ENCODE data around the gene FAM47E.

GRCh38 chr4:76238701-76239100 lies 12.8 kb upstream of the FAM47E start:
- TF ChIP-seq, protein P1, sequence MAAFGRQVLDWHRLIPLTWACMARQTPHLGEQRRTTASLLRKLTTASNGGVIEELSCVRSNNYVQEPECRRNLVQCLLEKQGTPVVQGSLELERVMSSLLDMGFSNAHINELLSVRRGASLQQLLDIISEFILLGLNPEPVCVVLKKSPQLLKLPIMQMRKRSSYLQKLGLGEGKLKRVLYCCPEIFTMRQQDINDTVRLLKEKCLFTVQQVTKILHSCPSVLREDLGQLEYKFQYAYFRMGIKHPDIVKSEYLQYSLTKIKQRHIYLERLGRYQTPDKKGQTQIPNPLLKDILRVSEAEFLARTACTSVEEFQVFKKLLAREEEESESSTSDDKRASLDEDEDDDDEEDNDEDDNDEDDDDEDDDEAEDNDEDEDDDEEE (CRISPR knock-in tag; IDR thresholded peaks at IDR 0.05), result no peak
- TF ChIP-seq RBM39 (IDR thresholded peaks at IDR 0.05; ENCODE audit: low read depth, low read length, poor library complexity, severe bottlenecking) (no peak), YY1 (IDR thresholded peaks at IDR 0.05; ENCODE audit: insufficient read depth, insufficient replicate concordance, low read depth, low read length) (no peak), KDM1A (CRISPR knock-in tag; IDR thresholded peaks at IDR 0.05) (no peak), FOXK2 (IDR thresholded peaks at IDR 0.05) (no peak), ZNF766 (CRISPR knock-in tag; IDR thresholded peaks at IDR 0.05; ENCODE audit: borderline replicate concordance) (no peak), POLR2AphosphoS5 (IDR thresholded peaks at IDR 0.05; ENCODE audit: low read depth, low read length) (no peak), ZBTB33 (CRISPR knock-in tag; IDR thresholded peaks at IDR 0.05) (no peak), POLR2AphosphoS2 (IDR thresholded peaks at IDR 0.05; ENCODE audit: low read depth, low read length) (no peak), SIN3A (IDR thresholded peaks at IDR 0.05; ENCODE audit: borderline replicate concordance, low read depth, low read length) (no peak), CCAR2 (optimal IDR thresholded peaks at IDR 0.05; ENCODE audit: low read depth, low read length) (no peak), ZNF224 (CRISPR knock-in tag; IDR thresholded peaks at IDR 0.05) (no peak), MAZ (IDR thresholded peaks at IDR 0.05; ENCODE audit: borderline replicate concordance, low read depth, low read length) (no peak), MAZ (CRISPR knock-in tag; IDR thresholded peaks at IDR 0.05; ENCODE audit: low read depth) (no peak)
- TF ChIP-seq, protein P2, sequence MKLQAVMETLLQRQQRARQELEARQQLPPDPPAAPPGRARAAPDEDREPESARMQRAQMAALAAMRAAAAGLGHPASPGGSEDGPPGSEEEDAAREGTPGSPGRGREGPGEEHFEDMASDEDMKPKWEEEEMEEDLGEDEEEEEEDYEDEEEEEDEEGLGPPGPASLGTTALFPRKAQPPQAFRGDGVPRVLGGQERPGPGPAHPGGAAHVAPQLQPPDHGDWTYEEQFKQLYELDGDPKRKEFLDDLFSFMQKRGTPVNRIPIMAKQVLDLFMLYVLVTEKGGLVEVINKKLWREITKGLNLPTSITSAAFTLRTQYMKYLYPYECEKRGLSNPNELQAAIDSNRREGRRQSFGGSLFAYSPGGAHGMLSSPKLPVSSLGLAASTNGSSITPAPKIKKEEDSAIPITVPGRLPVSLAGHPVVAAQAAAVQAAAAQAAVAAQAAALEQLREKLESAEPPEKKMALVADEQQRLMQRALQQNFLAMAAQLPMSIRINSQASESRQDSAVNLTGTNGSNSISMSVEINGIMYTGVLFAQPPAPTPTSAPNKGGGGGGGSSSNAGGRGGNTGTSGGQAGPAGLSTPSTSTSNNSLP (IDR thresholded peaks at IDR 0.05; ENCODE audit: low read depth, low read length), result no peak
